Activated T-cell treated with anti-CD3 and anti-CD28 coated beads for 48 hours (primary cell): ENCODE data around the gene RALGDS.

Experiments used
- DNase-seq: peaks from one replicate; pipeline ENCODE4 v3.0.0-alpha.2; 2020; ENCODE audit warnings: low read depth

The RALGDS gene

DNA sequence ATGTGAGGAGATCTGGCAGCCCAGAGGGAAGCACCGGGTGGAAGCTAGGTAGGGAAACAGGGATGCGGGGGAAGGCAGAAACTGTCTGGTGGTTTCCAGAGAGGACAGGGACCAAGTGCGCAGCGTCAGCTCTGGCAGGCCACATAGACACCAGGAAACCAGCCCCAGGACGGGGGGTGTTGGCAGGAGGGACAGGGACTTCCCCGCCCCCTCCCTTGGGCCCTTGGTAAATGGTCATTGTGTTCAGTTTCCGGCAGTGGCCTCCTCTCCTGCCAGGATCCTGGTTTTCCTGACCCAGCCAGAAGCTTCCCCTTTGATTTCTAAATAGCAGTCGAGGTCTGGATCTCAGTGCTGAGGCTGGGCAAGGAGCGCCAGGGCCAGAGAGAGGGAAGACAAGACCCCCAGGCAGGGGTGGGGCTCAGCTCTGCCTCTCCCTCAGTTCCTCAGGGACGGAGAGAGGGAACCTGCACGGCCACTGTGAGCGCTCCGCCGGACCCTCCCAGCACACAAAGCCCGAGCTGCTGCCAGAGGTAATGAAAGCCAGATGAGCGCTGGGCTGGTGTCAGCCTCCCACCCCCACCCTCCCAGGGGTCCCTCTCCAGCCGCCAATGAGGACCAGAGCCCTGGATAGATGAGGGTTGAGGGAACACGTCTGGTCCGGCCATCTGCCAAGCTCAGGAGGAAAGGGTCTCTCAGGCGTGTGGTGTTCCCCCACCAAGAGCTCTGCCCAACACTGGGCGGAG is 1.8 kb downstream of the RALGDS start:
- DNase-seq: no peak

DNA sequence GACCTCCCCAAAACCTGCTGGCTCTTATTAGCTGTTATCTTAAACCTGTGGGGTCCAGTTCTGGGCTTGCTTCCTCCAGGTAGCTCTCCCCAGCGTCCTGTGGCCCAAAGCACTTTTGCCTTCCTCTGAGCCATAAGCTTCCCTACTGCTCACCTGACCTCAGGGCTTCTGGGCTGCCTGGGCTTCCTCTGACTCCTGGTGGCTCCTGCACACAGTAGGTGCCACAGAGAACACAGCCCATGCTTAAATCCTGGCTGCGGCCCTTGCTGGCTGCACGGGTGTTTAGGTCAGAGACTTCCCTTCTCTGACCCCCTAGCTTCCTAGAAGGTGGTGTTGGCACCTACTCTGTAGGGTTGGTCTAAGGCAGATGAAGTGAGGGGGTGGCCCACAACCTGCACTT is 2.5 kb downstream of the RALGDS start:
- no peak for DNase-seq

DNA sequence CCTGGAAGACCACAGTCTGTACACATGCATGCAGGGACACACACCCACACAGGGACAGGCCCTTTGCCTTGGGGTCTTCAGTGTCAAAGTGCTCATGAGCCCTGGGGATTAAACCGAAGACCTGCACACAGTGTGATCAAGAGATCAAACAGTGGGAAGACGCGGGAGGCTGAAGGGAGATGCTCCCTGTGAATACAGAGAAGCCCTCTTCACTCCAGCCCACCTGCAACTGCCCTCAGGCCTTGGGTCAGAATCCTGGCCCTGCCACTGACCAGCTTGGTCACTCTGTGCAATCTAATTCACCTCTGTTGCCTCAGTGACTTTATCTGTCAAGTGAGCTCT is 2.9 kb downstream of the RALGDS start:
- no peak for DNase-seq

DNA sequence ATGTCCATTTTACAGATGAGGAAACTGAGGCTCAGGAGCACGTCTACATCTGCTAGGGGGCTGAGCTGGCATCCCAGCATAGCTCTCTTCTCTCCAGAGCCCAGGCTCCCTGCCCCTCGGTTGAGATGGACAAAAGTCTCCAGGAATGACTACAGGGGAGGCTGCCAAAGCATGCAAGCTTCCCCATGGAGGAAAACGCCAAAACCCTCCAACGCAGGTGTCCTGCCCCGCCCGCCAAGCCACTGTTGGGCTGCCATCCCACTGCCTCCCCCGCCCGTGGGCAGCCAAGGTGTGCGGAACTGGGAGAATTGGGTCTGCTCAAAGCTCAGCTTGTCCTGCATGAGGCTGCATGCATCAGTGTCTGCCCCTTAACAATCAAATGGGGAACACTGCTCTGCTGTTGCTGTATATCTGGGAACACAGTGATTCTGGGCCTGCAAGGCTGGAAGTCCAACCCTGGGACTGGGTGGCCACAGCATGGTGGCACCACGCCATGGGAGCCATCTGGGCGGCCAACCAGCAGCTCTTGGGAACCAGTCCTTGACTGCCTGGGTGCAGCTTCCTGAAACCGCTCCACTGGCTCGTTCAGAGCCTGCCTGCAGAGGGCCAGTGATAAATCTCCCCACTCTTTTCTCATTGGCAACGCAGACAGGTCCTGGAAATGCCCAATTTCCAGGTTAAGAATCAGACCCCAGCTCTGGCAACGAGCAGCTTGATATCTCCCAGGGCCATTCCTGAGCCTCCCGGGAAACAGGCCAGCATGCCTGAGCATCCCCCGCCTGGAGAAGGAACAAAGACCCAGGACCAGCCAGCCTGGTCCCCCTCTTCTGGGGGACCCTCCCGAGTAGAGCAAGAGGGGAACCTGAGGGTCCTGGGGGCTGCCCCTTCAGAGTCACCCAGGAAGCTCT is 3.5 kb downstream of the RALGDS start:
- no peak for DNase-seq

DNA sequence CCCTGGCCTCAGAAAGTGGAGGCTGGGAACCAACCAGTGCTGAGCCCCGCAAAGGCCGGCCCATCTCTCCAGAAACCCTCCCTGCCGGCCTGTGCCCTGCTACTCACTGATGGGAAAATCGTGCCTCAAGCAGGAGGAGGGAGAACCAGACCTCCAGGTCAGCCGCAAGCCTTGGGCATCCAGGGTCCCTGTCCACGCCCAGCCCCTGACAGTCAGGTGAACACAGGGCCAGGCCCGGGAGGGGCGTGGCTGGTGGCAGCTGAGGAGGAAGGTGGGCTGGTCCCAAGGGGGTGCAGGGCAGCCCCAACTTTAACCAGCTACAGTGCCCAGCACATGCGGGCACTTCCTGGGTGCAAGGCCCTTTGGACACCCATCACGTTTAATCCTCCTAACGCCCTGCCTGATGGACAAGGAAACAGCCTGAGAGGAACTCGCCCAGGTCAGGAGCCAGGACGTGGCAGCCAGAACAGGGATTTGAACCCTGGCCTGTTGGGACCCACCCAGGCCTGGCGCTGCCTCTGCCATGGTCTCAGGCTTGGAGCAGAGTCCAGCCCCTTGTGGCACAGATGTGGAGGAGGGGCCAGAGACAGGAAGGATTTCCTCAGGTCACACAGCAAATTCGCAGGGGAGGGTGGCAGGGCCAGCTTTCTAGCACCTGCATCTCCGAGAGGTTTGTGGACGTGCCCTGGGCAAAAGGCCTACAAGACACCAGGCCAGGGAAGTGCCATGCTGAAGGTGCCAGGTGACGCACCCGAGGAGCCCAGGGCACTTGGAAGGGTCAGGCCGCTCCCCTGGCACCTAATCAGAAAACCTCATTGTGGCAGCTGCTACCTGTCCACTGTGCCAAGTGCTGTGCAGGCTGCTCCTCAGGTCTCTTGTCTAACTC is 4.5 kb downstream of the RALGDS start:
- DNase-seq: no peak

DNA sequence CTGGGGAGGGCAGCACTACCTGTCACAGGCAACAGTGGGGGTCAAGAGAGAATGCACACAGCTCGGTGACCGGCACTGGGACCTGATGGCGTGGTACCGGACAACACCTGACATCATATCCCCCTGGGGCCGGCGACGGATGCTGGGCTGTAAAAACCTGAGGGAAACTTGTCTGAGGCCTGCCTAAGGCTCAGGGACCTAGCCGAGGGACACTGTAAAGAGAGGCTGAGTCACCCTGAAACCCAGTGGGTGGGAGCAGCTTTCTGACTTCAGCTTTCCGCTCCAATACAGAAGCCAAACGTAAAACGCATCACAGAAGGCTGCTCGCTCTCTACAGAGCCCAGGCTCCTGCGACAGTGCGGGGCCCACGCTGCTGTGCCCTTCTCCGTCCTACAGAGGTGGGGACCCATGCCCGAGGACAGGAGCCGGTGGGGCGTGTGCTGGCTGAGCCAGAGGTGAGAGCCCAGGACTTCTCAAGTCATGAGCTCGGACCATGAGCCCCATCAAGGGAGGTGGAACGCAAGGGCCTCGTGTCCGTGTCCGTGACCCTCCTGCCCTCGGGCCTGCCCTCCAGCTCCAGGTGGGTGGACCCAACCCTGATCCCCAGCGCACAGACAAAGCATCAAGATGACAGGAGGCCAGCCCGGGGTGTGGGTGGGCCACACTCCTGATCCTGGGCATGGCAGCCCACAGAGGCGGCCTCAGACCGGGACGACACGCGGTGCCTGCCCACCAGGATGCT is 5.3 kb downstream of the RALGDS start:
- DNase-seq: peak; percentile 61

DNA sequence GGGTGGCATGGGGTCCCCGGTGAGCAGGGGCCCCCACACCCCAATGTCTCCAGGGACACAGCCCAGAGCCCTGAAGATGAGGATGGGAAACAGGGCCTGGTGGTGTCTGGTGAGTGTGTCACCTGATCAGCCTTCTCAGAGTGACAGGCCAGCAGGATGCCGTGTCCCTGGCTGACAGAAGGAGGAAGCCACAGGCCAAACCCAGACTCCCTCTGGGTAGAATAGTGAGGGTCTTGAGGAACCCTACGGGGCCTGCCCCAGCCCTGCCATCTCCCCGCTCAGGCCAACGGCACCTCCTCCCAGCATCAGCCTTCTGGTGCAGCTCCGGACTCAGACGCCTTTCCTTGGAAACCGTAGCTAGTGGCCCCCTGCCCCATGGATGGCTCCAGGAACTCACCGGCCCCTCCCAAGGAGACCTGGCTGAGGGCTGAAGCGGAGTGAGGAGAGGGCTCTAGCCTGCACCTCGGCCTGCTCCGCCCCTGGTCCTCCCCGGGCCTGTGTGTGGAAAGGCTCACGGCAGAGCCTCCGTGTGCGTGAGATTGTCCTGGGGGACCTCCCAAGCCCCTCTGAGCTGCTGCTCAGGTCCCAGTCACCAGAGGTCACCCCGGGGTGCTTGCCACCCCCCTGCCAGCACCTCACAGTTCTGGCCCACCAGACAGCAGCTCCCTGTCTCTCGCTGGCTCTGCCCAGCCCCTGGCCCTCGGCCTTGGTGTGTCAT is 6.0 kb downstream of the RALGDS start:
- no peak for DNase-seq

DNA sequence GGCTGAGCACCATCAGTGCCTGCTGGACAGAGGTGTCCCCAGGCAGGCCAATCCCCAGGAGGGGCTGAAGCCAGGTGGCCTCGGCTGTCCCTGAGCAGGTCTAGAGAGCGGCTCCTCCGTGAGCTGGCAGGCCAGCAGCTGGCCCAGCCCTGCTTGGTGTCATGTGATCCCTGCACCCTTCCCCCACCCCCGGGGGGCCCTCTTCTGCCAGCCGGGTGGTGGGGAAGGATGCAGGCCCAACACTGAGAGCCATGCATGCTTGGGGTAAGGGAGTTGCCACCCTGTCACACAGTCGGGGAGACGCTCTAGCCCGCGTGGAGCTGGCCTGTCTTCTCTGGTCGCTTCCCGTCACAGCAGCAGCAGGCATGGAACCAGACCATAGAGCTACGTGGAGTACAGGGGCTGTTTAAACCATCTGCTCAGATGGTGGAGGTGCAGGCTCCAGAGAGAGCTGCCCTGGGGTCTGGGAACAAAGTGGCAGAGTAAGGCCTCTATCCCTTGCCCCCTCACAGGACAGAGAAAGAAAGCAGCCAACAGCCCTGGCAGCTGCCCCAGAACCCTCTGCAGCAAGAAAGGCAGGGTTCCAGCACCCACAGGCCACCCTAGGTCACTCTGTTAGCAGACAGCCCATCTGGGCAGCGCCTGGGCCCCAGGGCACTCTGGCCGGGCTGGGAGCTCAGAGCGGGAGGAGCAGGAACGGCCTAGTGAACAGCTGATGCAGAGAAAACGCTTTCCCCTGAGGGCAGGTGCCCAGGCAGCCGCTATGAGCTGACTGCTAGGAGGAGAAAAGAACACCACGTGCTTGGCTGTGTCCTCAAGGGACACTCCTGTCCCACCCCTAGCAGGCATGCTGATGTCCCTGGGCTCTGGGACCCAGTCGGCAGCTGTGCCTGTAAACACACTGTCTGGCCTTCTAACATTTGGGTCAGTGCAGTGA is 6.8 kb downstream of the RALGDS start:
- no peak for DNase-seq

DNA sequence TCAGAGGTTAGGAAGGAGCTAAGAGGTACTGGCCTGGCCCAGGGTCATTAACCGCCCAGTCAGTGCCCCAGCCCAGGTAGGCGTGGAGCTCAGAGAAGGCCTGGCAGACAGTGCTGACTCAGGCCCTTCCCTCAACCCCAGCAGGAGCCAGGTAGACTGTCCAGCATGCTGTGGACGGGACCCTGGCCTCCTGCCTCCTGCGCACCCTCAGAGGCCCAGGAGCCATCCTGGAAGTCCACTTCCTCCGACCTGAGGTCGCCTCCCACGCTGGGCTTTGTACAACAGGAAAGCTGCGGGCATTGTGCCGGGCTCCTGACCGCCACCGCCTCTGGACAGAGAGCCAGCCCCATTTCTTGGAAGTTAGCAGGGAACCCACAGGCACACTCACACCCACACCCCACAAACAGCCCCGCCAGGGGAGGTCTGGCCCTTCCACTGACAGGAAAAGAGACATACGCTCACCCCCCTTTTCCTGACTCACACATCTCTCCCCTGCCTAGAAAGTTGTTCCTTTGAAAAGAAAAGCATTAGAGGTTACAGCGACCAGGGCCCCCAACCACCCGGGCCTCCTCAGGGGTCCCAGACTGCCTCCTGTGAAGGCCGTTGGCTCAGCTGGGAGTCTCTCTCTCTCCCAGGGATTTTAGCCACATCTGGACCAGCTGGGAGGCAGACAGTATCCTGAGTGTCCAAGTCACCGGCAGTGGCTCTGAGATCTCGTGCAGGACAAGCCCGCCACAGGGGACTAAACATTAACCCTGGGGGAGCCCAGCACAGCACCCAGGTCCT is 7.7 kb downstream of the RALGDS start:
- DNase-seq: no peak

DNA sequence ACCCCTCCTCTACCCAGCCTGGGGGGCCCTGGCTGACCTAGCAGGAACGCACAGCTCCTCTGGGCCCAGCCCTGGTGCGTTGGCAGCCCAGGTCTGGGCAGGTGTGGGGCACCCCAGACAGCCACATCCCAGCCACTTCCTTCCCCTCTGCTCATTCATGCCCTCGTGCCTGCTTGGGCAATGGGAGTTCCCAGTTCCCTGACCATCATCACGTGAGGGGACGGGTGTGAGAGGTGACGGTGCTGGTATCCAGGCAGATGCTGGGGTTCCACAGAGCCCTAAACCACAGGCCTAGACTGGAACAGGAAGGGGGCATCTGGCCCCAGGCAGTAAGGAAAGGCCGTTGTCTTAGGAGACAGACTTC is 8.4 kb downstream of the RALGDS start:
- DNase-seq: no peak

DNA sequence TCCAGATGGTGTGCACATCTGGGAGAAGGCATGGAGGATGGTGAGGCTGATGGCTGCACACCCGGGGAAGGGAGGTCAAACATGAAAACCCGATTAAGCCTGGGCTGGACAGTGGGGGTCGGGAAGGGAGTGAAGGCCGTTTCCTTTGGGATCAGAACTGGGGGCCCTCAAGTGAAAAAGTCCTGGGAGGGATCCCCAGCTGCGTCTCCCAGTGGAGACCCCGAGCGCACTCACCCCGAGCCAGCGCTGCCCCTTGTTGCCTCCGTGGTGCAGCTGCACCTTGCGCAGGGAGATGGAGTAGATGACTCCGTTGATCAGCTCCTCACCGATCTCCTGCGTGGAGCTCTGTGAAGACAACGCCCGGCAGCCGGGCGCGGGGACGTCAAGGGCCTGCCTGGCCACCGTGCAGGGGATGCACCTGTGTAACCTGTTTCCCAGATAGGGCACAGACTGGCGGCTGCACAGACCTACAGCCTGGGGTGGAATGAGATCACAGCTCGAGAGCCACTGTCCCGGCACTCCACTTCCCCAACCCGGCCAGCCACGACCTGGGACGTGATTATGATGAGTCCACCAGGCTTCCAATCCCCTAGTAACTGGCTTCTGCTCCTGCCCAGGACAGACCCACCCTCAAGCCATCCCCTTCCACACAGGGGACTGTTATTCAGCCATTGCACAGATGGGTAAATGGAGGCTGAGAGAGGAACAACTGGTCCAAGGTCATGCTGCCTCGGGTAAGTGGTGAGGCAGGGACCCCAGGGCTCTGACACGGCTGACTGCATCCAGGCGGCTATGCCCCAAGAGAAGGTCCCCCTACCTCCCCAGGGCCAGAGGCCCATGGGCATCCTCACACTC is 9.0 kb downstream of the RALGDS start:
- DNase-seq: no peak

DNA sequence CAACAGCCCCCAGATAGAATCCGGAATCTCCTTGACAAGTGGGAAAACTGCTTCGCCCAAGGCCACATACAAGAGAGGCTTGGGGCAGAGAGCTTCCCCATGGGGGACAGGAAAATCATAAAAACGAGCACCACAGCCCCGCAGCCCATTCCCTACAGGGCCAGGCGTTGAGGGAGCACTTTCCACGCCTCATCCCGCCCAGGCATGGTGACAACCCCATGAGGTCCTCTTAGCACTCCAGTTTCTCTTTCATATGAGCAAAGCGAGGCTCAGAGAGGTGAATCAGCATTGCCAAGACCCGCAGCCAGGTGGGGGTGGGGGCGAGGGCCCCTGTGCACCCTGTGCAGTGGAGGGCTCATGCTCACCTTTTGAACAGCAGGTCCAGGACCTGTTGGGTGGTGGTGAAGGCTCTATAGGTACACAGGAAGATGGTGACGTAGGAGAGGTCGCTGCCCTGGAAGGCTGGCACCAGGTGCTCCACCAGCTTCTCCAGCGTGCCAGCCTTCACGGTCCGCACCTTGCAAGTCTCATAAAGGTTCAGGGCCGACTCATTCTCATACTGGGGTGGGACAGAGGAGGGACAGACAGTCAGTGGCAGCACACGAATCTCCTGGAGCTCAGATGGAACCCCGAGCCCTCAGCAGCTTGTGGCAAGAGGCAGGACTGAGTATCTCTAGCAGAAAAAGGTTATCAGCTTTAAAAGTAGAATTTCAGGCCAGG is 10.9 kb downstream of the RALGDS start:
- no peak for DNase-seq

DNA sequence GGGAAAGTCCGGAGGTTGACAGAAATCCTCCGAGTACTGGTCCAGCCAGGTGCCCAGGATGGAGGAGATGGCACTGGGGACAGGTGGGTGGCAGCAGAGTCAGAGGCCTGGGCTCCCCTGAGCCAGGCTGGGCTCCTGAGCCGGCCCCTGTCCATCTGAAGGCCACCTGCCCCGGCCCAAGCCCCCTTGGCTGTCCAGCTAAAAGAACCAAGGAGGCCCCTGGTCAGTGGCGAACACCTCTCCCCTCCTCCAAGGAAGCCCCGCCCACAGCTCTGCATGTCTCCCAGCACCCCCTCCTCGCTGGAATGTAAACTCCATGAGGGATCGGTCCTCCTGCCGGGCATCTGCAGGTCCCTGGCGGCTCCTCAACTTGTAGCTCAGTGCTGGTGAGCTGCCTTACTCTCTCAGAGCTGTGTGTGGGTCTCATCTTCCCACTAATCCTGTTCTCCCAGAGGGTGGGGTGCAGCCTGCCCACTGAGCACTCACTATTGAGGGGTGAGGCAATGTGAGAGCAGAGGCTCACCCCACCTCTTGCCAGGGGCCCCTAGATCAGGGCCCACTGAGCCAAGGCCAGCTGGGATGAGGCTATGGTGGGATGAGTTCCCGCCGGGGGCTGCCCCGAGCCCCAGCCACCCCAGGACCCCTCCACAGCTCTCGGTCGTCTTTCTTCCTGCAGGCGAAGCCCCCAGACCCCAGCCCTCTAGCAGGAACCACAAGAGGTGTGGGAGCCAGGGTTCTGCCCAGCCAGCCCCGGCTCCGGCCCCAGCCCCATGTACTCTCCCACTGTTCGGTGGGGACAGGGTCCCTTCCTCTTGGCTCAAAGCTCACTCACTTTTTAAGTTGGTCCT is 12.0 kb downstream of the RALGDS start:
- no peak for DNase-seq

DNA sequence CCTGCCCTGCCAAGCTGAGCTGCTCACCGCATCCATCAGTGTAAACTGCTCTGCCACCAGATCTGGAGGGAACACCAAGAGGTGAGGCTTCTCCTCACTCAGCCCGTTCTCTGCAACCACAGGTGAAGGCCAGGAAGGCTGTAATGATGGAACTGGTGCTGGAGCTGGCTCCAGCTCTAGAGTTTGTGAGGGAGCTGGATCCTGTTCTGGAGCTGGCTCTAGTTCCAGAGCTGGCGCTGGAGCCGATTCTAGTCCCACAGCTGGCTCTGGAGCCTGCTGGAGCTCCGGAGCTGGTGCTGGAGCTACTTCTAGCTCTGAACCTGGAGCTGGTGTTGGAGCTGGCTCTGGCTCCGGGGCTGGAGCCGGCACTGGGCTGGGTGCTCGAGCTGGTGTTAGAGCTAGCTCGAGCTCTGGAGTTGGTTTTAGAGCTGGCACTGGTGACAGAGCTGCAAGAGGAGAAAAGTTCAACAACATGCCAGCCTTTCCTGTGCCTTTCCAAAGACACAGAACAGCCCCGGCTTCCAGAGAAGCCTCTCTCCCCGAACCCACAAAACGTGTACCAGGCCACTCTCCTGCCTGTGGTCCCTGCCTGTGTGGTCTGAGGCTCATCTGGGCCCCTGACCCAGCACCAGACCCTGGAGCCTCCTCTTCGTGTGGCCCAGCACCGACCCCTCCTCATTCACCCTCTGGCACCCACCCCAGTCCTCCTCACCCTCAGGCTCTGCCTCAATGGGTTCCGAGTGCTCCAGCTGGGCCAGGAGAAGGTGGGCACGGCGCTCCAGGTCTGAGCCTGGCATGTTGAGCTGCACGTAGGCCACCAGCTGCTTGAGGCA is 12.9 kb downstream of the RALGDS start:
- DNase-seq: no peak

DNA sequence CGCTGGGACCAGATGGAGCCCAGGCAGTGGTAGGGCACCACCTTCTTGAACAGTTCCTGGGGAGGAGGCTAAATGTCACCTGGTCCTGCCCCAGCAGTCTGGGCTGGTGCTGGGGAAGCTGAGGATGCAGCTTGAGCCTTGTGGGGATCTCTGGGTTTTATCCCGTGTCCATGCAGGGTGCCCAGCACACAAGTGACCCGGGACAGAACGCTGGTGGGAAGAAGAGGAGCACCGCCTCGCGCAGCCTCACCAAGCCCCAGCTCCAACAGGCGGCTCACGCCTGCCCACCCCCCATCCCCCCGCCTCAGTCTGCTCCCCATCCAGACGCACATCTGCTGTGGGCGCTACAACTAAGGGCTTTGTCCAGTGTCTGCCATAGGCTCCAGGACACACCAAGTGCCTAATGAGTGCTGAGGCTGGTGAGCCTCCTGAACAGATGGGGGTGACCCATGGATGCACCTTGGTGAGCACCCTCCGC is 13.8 kb downstream of the RALGDS start:
- no peak for DNase-seq
